Measurements from ENCODE around the gene CCDC92B. TPM values are rescaled to one million over a fixed set of nuclear protein-coding genes. Genes with fewer than 3 reads are reported as not detected.
"Not testable (repeated sequence)": the region's sequence is repeated elsewhere in the genome, so short reads cannot be mapped to it uniquely, and the experiment has no call there.

Gene CCDC92B
- total RNA-seq, 1 donor from 2014 or later = 0.13 TPM

DNA sequence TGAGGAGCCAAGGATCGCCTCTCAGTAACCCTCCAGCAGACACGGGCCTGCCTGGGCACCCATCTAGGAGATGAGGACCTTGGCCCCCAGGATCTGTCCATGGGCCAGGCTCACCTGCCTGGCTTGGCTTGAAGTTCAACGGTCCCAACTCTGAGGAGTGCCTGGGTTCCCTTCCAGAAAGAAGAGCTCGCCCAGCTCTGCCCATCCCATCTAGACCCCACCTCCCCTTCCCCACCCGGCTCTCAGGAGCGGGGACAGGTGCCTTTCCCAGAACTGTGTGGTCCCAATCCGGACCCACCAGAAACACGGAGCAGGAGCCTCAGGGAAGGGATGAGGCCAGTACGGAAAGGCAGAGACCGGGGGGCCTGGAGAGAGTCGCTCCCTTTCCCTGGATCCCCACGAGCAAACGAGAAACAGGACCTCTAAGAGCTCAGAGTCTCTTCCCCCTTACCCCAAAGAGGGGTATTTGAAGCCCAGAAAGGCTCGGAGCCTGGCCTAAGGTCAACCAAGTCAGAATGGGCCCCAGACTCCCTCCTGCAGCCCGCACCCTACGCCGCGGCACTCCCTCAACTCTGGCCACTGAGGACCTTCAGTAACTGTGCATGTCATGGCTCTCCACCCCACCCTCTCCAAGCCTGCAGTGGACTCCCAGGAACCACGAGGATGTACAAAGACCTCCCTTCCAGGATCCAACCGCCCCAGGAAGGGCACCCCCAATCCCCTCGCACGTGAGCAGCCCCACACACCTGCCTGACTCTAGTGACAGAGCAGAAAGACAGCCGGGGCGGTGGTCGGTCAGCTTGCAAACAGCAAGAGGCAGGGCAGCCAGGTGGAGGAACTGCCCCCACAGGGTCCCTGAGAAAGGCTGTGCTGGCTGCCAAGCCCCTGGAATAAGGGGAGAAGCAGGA is 43.3 kb downstream of the CCDC92B start:
- peak; percentile 68 for DNase-seq (ENCODE audit: low spot score)
- intact Hi-C loops (cut with DNase I) = loop anchor here (2.0 kb wide), 1 partner anchor 113 kb away; the partner anchor contains the start of gene PAFAH1B1

- DNase-seq (ENCODE audit: low spot score) = no peak
- intact Hi-C loops (cut with DNase I) = no loop called here
These were observed 44.2 kb downstream of the CCDC92B start for GRCh38 chr17:2705263-2705662.

GRCh38 chr17:2704890-2705248 is 44.6 kb downstream of the CCDC92B start:
- no peak for DNase-seq (ENCODE audit: low spot score)
- intact Hi-C loops (cut with DNase I) = no loop called here

- DNase-seq (ENCODE audit: low spot score) = peak; percentile 73
These were observed 45.2 kb downstream of the CCDC92B start for GRCh38 chr17:2704031-2704889.

GRCh38 chr17:2703606-2704005 is 45.8 kb downstream of the CCDC92B start:
- intact Hi-C loops (cut with DNase I) = no loop called here
- no peak for DNase-seq (ENCODE audit: low spot score)

More at GRCh38 chr17:2704031-2704889, 45.2 kb downstream of the CCDC92B start:
- intact Hi-C loops (cut with DNase I) = no loop called here

DNA sequence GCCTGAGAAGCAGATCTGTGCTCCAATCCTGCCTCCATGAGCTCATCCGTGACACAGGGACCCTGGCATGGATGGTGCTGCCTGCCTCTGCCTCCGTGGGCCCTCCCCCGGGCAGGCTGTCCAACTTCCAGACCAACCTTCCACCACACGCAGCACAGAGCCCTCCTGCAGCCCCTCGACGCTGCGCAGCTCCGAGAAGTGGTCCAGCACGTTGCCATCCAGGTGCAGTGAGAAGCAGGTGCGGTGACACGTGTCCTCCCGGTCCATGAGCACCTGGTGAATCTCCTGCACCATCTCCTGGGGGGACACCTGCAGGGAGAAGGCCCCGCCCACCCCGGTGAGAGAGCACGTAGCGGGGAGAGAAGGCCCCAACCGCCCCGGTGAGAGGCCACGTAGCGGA is 46.3 kb downstream of the CCDC92B start:
- intact Hi-C loops (cut with DNase I) = no loop called here
- DNase-seq (ENCODE audit: low spot score) = no peak

DNA sequence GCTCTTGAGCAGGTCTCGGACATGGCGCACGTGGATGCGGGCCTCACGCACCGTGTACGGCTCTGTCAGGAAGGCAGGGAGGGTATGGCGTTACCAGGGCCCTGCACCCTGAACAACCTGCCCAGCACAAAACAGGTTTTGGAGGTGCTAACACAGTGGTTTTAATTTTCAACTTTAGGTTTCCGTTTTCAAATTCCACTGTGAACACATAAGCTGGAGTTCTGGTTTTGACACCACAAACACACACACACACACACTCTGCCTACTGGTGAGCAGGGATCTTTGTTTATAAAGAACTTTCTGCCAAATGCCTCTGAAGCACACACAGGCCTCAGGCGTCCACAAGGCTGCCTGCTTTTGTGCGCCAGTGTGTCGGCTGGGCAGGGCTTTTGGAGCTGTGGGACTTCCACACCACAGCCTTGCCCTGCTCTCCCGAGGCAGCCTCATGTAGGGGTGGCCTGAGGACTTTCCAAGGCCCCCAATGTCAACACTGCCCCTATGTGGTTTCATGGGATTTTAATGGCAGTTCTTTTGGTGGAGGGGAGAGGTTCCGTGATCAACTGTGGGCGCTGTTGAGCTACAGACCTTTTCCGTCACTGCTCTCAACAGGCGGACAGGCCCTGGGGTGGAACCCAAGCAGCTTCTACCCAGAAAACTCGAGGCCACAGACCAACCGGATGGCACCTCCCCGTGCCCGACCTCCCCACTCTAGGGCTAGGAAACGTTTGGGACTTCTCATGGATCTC is 47.3 kb downstream of the CCDC92B start:
- intact Hi-C loops (cut with DNase I) = no loop called here
- peak; percentile 66 for DNase-seq (ENCODE audit: low spot score)

GRCh38 chr17:2701161-2701995 is 48.1 kb downstream of the CCDC92B start:
- intact Hi-C loops (cut with DNase I) = no loop called here

GRCh38 chr17:2700491-2701141 is 48.8 kb downstream of the CCDC92B start:
- DNase-seq (ENCODE audit: low spot score) = peak; percentile 67
- intact Hi-C loops (cut with DNase I) = no loop called here

More at GRCh38 chr17:2701161-2701995, 48.1 kb downstream of the CCDC92B start:
- peak; percentile 69 for DNase-seq (ENCODE audit: low spot score)

GRCh38 chr17:2700030-2700490 is 49.4 kb downstream of the CCDC92B start:
- intact Hi-C loops (cut with DNase I) = no loop called here
- peak; percentile 66 for DNase-seq (ENCODE audit: low spot score)

DNA sequence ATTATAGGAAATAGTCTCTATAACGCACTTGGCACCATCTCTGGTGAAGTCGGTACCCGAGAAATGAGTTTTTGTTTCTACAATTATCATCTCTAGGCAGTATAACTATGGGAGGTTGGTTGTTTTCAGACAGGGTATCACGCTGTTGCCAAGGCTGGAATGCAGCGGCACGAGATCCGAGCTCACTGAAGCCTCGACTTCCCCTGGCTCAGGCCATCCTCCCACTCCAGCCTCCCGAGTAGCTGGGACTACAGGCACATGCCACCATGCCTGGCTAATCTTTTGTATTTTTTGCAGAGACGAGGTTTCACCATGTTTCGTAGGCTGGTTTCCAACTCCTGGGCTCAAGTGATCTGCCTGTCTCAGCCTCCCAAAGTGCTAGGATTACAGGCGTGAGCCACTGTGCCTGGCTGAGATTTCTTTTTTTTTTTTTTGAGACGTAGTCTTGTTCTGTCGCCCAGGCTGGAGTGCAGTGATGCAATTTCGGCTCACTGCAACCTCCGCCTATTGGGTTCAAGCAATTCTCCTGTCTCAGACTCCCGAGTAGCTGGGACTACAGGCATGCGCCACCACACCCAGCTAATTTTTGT is 50.1 kb downstream of the CCDC92B start:
- intact Hi-C loops (cut with DNase I); DNase-seq (ENCODE audit: low spot score): not testable (repeated sequence)

DNA sequence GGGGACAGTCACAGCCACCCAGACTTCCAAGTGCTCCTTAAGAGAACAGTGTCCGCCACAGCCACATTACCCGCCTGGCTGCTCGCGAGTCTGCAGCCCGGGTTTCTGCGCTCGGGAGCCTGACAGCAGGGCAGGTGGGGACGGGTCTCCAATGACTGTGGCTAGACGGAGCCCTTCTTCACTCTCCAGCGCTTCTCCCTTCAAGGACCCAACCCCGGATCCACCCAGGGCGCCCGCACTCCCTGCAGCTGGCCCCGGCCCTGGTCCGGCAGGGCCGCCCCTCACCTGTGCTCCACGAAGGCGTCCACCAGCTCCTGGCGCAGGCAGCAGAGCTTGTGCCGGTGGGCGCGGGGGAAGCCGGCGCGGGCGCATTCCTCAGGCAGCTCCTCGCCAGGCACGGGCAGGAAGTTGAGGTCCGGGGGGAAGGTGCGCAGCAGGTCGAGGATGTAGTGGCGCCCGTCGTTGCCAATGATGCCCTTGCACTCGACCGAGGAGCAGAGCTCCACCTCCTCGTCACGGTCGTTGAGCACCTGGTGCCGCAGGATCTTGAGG is 51.8 kb downstream of the CCDC92B start:
- DNase-seq (ENCODE audit: low spot score) = peak; percentile 59
- intact Hi-C loops (cut with DNase I) = no loop called here

GRCh38 chr17:2695961-2696760 is 53.3 kb downstream of the CCDC92B start:
- intact Hi-C loops (cut with DNase I) = no loop called here

DNA sequence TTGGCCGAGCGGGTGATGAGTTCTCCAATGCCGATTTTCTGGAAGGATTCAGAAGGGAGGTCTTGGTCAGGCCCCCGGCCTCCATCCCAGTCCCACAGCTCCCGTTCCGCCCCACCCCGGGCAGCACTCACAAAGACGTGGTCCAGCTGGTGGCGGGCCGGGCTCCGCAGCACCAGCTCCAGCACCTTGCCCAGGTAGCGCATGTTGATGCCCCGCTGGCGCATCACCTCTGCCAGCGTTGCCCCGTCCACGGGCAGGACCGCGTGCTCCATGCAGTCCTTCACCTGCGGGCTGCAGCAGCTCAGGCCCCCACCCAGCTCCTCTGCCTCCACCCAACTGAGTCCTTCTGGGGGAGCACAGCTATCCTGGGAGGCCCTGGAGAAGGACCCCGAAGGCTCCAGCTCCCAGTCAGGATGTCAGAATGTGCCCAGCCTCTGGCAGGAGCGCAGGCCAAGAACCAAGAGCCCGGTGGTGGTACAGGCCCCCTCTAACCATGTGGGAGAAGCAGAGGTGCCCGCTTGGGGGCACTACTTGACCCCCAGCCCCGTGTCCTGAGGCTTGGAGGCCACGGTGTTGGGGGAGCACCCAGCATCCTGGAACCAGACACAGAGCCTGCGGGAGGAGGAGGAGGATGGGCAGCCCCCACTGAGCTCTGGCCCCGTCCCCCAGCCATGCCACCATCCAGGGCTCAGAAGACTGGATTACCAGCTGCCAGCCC is 54.0 kb downstream of the CCDC92B start:
- peak; percentile 71 for DNase-seq (ENCODE audit: low spot score)
- intact Hi-C loops (cut with DNase I) = no loop called here

More at GRCh38 chr17:2695961-2696760, 53.3 kb downstream of the CCDC92B start:
- DNase-seq (ENCODE audit: low spot score) = peak; percentile 63

GRCh38 chr17:2694381-2695242 is 54.8 kb downstream of the CCDC92B start:
- intact Hi-C loops (cut with DNase I) = no loop called here
- DNase-seq (ENCODE audit: low spot score) = peak; percentile 73
